GM18907 (cell line): Measurements from ENCODE around the gene CEP290.
"Not testable (repeated sequence)": the region's sequence is repeated elsewhere in the genome, so short reads cannot be mapped to it uniquely, and the experiment has no call there.

Experiments
- ATAC-seq: cut with Tn5 transposase; IDR thresholded peaks from one replicate; pipeline ENCODE4 v1.9.1; 2021; ENCODE audit warnings: mild to moderate bottlenecking, moderate library complexity; ENCODE audit not compliant: unreplicated experiment

The CEP290 gene

GRCh38 chr12:88144037-88144436 lies 2.1 kb upstream of the CEP290 start:
- ATAC-seq: no peak

- ATAC-seq: peak; percentile 6
Measured at GRCh38 chr12:88142610-88142991, 713 bp upstream of the CEP290 start.

- peak; percentile 0 for ATAC-seq
Measured at GRCh38 chr12:88141425-88141773, 489 bp downstream of the CEP290 start.

- not testable (repeated sequence) for ATAC-seq
Measured at GRCh38 chr12:88139711-88140110, 2.2 kb downstream of the CEP290 start.

GRCh38 chr12:88133181-88133580 lies 8.7 kb downstream of the CEP290 start:
- not testable (repeated sequence) for ATAC-seq

GRCh38 chr12:88132392-88132791 lies 9.5 kb downstream of the CEP290 start:
- ATAC-seq: no peak

- ATAC-seq: no peak
Measured at GRCh38 chr12:88127855-88128254, 14.0 kb downstream of the CEP290 start.

- ATAC-seq: no peak
Measured at GRCh38 chr12:88127099-88127498, 14.8 kb downstream of the CEP290 start.

- peak; percentile 59 for ATAC-seq
Measured at GRCh38 chr12:88122666-88123065, 19.2 kb downstream of the CEP290 start.

- ATAC-seq: no peak
Measured at GRCh38 chr12:88113871-88114270, 28.0 kb downstream of the CEP290 start.

GRCh38 chr12:88111074-88111652 lies 30.7 kb downstream of the CEP290 start:
- no peak for ATAC-seq

- no peak for ATAC-seq
Measured at GRCh38 chr12:88108021-88108420, 33.9 kb downstream of the CEP290 start.

GRCh38 chr12:88093573-88093972 lies 48.3 kb downstream of the CEP290 start:
- ATAC-seq: no peak

GRCh38 chr12:88092771-88093170 lies 49.1 kb downstream of the CEP290 start:
- ATAC-seq: no peak

GRCh38 chr12:88084210-88084609 lies 57.7 kb downstream of the CEP290 start:
- ATAC-seq: no peak

- no peak for ATAC-seq
Measured at GRCh38 chr12:88083634-88084033, 58.3 kb downstream of the CEP290 start.

- no peak for ATAC-seq
Measured at GRCh38 chr12:88081247-88081646, 60.6 kb downstream of the CEP290 start.

GRCh38 chr12:88067301-88067700 lies 74.6 kb downstream of the CEP290 start:
- ATAC-seq: no peak

GRCh38 chr12:88063375-88063774 lies 78.5 kb downstream of the CEP290 start:
- ATAC-seq: peak; percentile 92

GRCh38 chr12:88062474-88062873 lies 79.4 kb downstream of the CEP290 start:
- ATAC-seq: peak; percentile 60

GRCh38 chr12:88058719-88059077 lies 83.2 kb downstream of the CEP290 start:
- ATAC-seq: no peak

- peak; percentile 46 for ATAC-seq
Measured at GRCh38 chr12:88057994-88058718, 83.7 kb downstream of the CEP290 start.

GRCh38 chr12:88056571-88056970 lies 85.3 kb downstream of the CEP290 start:
- ATAC-seq: no peak
